HEK293 (cell line): ENCODE measurements around the gene JAZF1.

Source experiments
- CTCF ChIA-PET: fragments of 350-600 bp; formaldehyde crosslinking; extraction: SDS; loops from one replicate; lab custom pipeline; 2021; ENCODE audit warnings: antibody characterized with exemption; lab: Yijun Ruan, JAX
- POLR2A ChIA-PET: fragments of 300-600 bp; formaldehyde crosslinking; extraction: SDS; loops from one replicate; lab custom pipeline; 2020; ENCODE audit warnings: antibody characterized with exemption, inconsistent platforms; lab: Yijun Ruan, JAX
- H3K27ac ChIP-seq: fragments of 200-500 bp; sonication (Bioruptor generic); 2 replicates; pipeline ENCODE4 v1.5.1; 2014; ENCODE audit warnings: low read depth, low read length, control low read depth, inconsistent platforms; ENCODE audit errors: extremely low read depth
- H3K36me3 ChIP-seq, 2 experiments: fragments of 200-500 bp in 1 of 2; sonication (Bioruptor generic) in 1 of 2; 1 replicate in 1 of 2; 2 replicates in 1 of 2; pipeline ENCODE4 v1.5.1; 2014 to 2017; ENCODE audit warnings: inconsistent platforms in 2 of 2, low read length in 2 of 2; ENCODE audit not compliant: control insufficient read depth in 2 of 2, insufficient read depth in 1 of 2
- H3K4me1 ChIP-seq: fragments of 200-500 bp; sonication (Bioruptor generic); 2 replicates; pipeline ENCODE4 v1.5.1; 2014; ENCODE audit warnings: mild to moderate bottlenecking, low read length, inconsistent platforms; ENCODE audit not compliant: control insufficient read depth, insufficient read depth
- H3K4me3 ChIP-seq: 2 replicates; pipeline ENCODE4 v1.5.1; 2011; ENCODE audit warnings: low read depth, mild to moderate bottlenecking, control low read depth, low read length, moderate library complexity
- H3K9me3 ChIP-seq: fragments of 200-500 bp; sonication (Bioruptor generic); 2 replicates; pipeline ENCODE4 v1.5.1; 2014; ENCODE audit warnings: low read depth, low read length, inconsistent platforms; ENCODE audit not compliant: control insufficient read depth, insufficient read depth
- FEZF1 ChIP-seq: fragments of 450-650 bp; formaldehyde crosslinking; IDR thresholded peaks from 2 replicates; pipeline ENCODE4 v1.5.1; 2016; ENCODE audit warnings: missing biosample characterization, missing genetic modification characterization
- GLI4 ChIP-seq: fragments of 450-650 bp; formaldehyde crosslinking; IDR thresholded peaks from 2 replicates; pipeline ENCODE4 v1.5.1; 2016; ENCODE audit warnings: missing biosample characterization, missing genetic modification characterization
- HOXA7 ChIP-seq: sonication (generic); formaldehyde crosslinking; IDR thresholded peaks from 2 replicates; pipeline ENCODE4 v1.8.1; 2022; ENCODE audit warnings: missing genetic modification reagents, borderline replicate concordance
- KLF16 ChIP-seq: fragments of 450-650 bp; formaldehyde crosslinking; IDR thresholded peaks from 2 replicates; pipeline ENCODE4 v1.5.1; 2017; ENCODE audit warnings: missing biosample characterization, missing genetic modification characterization
- MEIS1 ChIP-seq: sonication (generic); formaldehyde crosslinking; IDR thresholded peaks from 2 replicates; pipeline ENCODE4 v1.8.1; 2022; ENCODE audit warnings: missing genetic modification reagents, mild to moderate bottlenecking, borderline replicate concordance
- MZF1 ChIP-seq: fragments of 450-650 bp; formaldehyde crosslinking; IDR thresholded peaks from 2 replicates; pipeline ENCODE4 v1.5.1; 2017; ENCODE audit warnings: missing biosample characterization, missing genetic modification characterization, borderline replicate concordance
- ZNF169 ChIP-seq: fragments of 450-650 bp; formaldehyde crosslinking; IDR thresholded peaks from 2 replicates; pipeline ENCODE4 v1.5.1; 2016; ENCODE audit warnings: missing biosample characterization, missing genetic modification characterization
- ZNF354C ChIP-seq: fragments of 450-650 bp; formaldehyde crosslinking; IDR thresholded peaks from 2 replicates; pipeline ENCODE4 v1.5.1; 2016; ENCODE audit warnings: missing biosample characterization, missing genetic modification characterization, low read depth, borderline replicate concordance
- ZNF391 ChIP-seq: fragments of 450-650 bp; formaldehyde crosslinking; IDR thresholded peaks from 2 replicates; pipeline ENCODE4 v1.5.1; 2016; ENCODE audit warnings: low read depth, missing biosample characterization, missing genetic modification characterization, borderline replicate concordance
- ZNF501 ChIP-seq: fragments of 450-650 bp; formaldehyde crosslinking; IDR thresholded peaks from 2 replicates; pipeline ENCODE4 v1.5.1; 2016; ENCODE audit warnings: missing biosample characterization, missing genetic modification characterization
- ZNF624 ChIP-seq: fragments of 450-650 bp; formaldehyde crosslinking; IDR thresholded peaks from 2 replicates; pipeline ENCODE4 v1.5.1; 2017; ENCODE audit warnings: missing biosample characterization, missing genetic modification characterization
- TF ChIP-seq, protein P1 (sequence below): fragments of 450-650 bp; formaldehyde crosslinking; conservative IDR thresholded peaks from 2 replicates; pipeline ENCODE4 v1.5.1; 2016; ENCODE audit warnings: low read depth, missing biosample characterization, missing genetic modification characterization
- TF ChIP-seq, protein P2 (sequence below): fragments of 450-650 bp; formaldehyde crosslinking; IDR thresholded peaks from 2 replicates; pipeline ENCODE4; 2016; ENCODE audit warnings: missing biosample characterization, missing genetic modification characterization
- TF ChIP-seq, protein P3 (sequence below): fragments of 450-650 bp; IDR thresholded peaks from 2 replicates; pipeline ENCODE4 v1.5.1; 2018; ENCODE audit warnings: missing biosample characterization, missing genetic modification characterization
- TF ChIP-seq, protein P4 (sequence below): fragments of 450-650 bp; IDR thresholded peaks from 2 replicates; pipeline ENCODE4 v1.5.1; 2018; ENCODE audit warnings: missing biosample characterization, mild to moderate bottlenecking, missing genetic modification characterization
- TF ChIP-seq, protein P5 (sequence below): fragments of 450-650 bp; formaldehyde crosslinking; IDR thresholded peaks from 2 replicates; pipeline ENCODE4 v1.5.1; 2016; ENCODE audit warnings: missing biosample characterization, missing genetic modification characterization
- TF ChIP-seq, protein P6 (sequence below): fragments of 450-650 bp; formaldehyde crosslinking; IDR thresholded peaks from 2 replicates; pipeline ENCODE4 v1.5.1; 2016; ENCODE audit warnings: missing biosample characterization, missing genetic modification characterization

The JAZF1 gene

DNA sequence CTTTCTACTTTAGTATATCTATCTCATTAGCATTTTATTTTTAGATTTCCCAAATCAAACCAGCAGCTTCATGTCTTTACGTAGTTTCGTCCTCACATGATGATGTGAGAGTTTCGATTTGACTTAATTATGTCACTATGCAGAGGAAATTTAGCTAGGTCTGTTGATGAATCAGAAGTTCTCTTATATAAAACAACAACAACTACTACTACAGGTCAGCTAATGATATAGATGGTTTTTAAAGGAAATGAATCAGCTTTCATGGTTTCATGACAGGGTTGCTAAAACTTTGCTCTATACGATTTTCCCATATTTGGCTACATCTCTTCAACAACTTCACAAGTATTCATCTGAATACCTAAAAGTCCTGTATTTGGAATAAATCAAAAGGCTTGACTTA is 28.6 kb downstream of the JAZF1 start (continued):
- TF ChIP-seq, protein P1, sequence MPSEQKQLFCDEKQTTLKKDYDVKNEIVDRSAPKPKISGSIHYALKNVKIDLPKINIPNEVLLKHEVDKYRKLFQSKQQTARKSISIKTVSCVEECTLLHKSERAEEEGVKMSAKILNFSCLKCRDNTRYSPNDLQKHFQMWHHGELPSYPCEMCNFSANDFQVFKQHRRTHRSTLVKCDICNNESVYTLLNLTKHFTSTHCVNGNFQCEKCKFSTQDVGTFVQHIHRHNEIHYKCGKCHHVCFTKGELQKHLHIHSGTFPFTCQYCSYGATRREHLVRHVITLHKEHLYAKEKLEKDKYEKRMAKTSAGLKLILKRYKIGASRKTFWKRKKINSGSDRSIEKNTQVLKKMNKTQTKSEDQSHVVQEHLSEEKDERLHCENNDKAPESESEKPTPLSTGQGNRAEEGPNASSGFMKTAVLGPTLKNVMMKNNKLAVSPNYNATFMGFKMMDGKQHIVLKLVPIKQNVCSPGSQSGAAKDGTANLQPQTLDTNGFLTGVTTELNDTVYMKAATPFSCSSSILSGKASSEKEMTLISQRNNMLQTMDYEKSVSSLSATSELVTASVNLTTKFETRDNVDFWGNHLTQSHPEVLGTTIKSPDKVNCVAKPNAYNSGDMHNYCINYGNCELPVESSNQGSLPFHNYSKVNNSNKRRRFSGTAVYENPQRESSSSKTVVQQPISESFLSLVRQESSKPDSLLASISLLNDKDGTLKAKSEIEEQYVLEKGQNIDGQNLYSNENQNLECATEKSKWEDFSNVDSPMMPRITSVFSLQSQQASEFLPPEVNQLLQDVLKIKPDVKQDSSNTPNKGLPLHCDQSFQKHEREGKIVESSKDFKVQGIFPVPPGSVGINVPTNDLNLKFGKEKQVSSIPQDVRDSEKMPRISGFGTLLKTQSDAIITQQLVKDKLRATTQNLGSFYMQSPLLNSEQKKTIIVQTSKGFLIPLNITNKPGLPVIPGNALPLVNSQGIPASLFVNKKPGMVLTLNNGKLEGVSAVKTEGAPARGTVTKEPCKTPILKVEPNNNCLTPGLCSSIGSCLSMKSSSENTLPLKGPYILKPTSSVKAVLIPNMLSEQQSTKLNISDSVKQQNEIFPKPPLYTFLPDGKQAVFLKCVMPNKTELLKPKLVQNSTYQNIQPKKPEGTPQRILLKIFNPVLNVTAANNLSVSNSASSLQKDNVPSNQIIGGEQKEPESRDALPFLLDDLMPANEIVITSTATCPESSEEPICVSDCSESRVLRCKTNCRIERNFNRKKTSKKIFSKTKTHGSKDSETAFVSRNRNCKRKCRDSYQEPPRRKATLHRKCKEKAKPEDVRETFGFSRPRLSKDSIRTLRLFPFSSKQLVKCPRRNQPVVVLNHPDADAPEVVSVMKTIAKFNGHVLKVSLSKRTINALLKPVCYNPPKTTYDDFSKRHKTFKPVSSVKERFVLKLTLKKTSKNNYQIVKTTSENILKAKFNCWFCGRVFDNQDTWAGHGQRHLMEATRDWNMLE (tag by site-specific recombination) = no peak
- TF ChIP-seq FEZF1 = no peak
- TF ChIP-seq, protein P2, sequence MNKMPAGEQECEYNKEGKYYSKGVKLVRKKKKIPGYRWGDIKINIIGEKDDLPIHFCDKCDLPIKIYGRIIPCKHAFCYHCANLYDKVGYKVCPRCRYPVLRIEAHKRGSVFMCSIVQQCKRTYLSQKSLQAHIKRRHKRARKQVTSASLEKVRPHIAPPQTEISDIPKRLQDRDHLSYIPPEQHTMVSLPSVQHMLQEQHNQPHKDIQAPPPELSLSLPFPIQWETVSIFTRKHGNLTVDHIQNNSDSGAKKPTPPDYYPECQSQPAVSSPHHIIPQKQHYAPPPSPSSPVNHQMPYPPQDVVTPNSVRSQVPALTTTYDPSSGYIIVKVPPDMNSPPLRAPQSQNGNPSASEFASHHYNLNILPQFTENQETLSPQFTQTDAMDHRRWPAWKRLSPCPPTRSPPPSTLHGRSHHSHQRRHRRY = no peak
- no peak for TF ChIP-seq ZNF391 (tag by site-specific recombination)
- TF ChIP-seq MEIS1 (CRISPR knock-in tag) = no peak
- TF ChIP-seq ZNF624 (tag by site-specific recombination) = no peak

DNA sequence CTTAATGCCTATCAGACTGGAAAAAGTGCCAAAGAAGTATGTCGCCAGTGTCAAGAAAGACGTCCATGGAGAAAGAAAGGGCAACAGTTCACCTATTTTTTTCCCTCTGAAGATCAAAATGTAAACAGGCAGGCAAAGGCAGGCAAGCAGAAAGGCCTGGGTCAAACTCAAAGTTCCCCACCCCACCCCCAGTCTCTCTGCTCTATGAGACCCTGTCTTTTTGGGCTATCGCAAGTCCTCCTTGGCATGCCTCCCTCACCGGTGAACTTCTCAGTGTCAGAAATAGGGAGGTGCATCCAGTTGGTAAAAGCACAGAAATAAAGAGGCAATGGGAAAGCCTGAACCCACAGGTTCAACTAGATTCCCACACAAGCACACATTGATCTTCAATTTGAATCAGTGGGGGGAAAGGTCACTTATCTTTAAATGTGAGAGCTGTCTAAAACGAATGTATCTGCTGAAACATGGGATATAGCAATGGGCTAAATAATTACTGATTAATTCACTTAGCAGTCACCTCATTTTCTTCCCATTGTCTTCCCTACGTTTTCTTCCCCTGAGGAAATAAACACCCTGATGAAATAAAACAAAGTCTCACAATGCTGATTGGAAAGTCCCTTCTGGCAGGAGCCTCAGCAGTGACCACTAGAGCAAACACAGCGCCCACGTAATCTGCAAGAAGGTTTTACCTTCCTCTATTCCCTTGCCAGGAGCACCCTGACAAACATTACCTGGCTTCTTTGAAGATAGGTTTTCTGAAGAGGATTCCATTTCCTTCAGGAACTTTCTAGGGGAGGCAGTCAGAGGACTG is 31.1 kb downstream of the JAZF1 start:
- H3K4me1 ChIP-seq = no peaks in the 10 kb centered on the region
- no peaks in the 10 kb centered on the region for H3K9me3 ChIP-seq
- H3K36me3 ChIP-seq = no peaks in the 10 kb centered on the region
- H3K4me3 ChIP-seq = no peak overlapping the region
- no peak overlapping the region for H3K27ac ChIP-seq
- CTCF ChIA-PET = no interaction called here
- POLR2A ChIA-PET = no interaction called here
- TF ChIP-seq KLF16 (no peak), GLI4 (tag by site-specific recombination) (no peak), ZNF391 (tag by site-specific recombination) (no peak), FEZF1 (no peak), ZNF169 (tag by site-specific recombination) (no peak), MZF1 (tag by site-specific recombination) (no peak), HOXA7 (CRISPR knock-in tag) (no peak), ZNF501 (tag by site-specific recombination) (no peak), ZNF354C (tag by site-specific recombination) (no peak)
- TF ChIP-seq, protein P3, sequence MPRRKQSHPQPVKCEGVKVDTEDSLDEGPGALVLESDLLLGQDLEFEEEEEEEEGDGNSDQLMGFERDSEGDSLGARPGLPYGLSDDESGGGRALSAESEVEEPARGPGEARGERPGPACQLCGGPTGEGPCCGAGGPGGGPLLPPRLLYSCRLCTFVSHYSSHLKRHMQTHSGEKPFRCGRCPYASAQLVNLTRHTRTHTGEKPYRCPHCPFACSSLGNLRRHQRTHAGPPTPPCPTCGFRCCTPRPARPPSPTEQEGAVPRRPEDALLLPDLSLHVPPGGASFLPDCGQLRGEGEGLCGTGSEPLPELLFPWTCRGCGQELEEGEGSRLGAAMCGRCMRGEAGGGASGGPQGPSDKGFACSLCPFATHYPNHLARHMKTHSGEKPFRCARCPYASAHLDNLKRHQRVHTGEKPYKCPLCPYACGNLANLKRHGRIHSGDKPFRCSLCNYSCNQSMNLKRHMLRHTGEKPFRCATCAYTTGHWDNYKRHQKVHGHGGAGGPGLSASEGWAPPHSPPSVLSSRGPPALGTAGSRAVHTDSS = no peak
- TF ChIP-seq, protein P4, sequence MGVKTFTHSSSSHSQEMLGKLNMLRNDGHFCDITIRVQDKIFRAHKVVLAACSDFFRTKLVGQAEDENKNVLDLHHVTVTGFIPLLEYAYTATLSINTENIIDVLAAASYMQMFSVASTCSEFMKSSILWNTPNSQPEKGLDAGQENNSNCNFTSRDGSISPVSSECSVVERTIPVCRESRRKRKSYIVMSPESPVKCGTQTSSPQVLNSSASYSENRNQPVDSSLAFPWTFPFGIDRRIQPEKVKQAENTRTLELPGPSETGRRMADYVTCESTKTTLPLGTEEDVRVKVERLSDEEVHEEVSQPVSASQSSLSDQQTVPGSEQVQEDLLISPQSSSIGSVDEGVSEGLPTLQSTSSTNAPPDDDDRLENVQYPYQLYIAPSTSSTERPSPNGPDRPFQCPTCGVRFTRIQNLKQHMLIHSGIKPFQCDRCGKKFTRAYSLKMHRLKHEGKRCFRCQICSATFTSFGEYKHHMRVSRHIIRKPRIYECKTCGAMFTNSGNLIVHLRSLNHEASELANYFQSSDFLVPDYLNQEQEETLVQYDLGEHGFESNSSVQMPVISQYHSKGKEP (tag by site-specific recombination) = no peak
- TF ChIP-seq, protein P5, sequence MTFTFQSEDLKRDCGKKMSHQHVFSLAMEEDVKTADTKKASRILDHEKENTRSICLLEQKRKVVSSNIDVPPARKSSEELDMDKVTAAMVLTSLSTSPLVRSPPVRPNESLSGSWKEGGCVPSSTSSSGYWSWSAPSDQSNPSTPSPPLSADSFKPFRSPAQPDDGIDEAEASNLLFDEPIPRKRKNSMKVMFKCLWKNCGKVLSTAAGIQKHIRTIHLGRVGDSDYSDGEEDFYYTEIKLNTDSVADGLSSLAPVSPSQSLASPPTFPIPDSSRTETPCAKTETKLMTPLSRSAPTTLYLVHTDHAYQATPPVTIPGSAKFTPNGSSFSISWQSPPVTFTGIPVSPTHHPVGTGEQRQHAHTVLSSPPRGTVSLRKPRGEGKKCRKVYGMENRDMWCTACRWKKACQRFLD (tag by site-specific recombination) = no peak
- TF ChIP-seq, protein P6, sequence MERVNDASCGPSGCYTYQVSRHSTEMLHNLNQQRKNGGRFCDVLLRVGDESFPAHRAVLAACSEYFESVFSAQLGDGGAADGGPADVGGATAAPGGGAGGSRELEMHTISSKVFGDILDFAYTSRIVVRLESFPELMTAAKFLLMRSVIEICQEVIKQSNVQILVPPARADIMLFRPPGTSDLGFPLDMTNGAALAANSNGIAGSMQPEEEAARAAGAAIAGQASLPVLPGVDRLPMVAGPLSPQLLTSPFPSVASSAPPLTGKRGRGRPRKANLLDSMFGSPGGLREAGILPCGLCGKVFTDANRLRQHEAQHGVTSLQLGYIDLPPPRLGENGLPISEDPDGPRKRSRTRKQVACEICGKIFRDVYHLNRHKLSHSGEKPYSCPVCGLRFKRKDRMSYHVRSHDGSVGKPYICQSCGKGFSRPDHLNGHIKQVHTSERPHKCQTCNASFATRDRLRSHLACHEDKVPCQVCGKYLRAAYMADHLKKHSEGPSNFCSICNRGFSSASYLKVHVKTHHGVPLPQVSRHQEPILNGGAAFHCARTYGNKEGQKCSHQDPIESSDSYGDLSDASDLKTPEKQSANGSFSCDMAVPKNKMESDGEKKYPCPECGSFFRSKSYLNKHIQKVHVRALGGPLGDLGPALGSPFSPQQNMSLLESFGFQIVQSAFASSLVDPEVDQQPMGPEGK (tag by site-specific recombination) = no peak
